ENCODE measurements around the gene KCNK3. TPM values are rescaled to one million over a fixed set of nuclear protein-coding genes. Genes with fewer than 3 reads are reported as not detected.
"Not testable (repeated sequence)": the region's sequence is repeated elsewhere in the genome, so short reads cannot be mapped to it uniquely, and the experiment has no call there.

KCNK3 gene
- total RNA-seq, 2 experiments from 2014 or later = not detected

- Histone ChIP-seq H3K4me2 (ENCODE audit: low read length) (no peak overlapping the region), H3K36me3 (ENCODE audit: insufficient read depth, low read length) (no peaks in the 10 kb centered on the region), H3K4me3 (ENCODE audit: low read depth, low read length, poor library complexity, severe bottlenecking) (no peak overlapping the region), H4K20me1 (ENCODE audit: insufficient read depth, low read length) (no peaks in the 10 kb centered on the region), H3K27ac (ENCODE audit: low read depth, low read length, poor library complexity, severe bottlenecking) (no peak overlapping the region), H3K4me1 (ENCODE audit: insufficient read depth, low read length, poor library complexity, severe bottlenecking) (peaks cover 19% of the 10 kb centered on the region), H3K9me3 (ENCODE audit: low read length) (no peaks in the 10 kb centered on the region), H3K9me2 (ENCODE audit: insufficient read depth, low read length) (no peaks in the 10 kb centered on the region), H3K79me2 (ENCODE audit: insufficient read depth, low read depth, low read length) (no peaks in the 10 kb centered on the region), H2AFZ (ENCODE audit: low read length) (no peak overlapping the region)
- ChIA-PET CTCF (ENCODE audit: unreplicated experiment) (no interaction called here), POLR2A (no interaction called here)
- no peak for TF ChIP-seq CTCF (conservative IDR thresholded peaks at IDR 0.05; ENCODE audit: low read length)
- no peak for TF ChIP-seq EZH2phosphoT487 (IDR thresholded peaks at IDR 0.05; ENCODE audit: borderline replicate concordance, low read depth, low read length)
- intact Hi-C loops (cut with micrococcal nuclease; ENCODE audit: unreplicated experiment) = no loop called here
- no TSS peak for BruUV-seq (replicated peaks)
- no peak for DNase-seq (ENCODE audit: low spot score)
Observed at GRCh38 chr2:26757873-26758789, 65.6 kb downstream of the KCNK3 start.

GRCh38 chr2:26758790-26759321 lies 66.3 kb downstream of the KCNK3 start:
- Histone ChIP-seq H3K9me2 (ENCODE audit: insufficient read depth, low read length) (no peaks in the 10 kb centered on the region), H3K4me1 (ENCODE audit: insufficient read depth, low read length, poor library complexity, severe bottlenecking) (peaks cover 15% of the 10 kb centered on the region), H2AFZ (ENCODE audit: low read length) (no peak overlapping the region), H3K4me3 (ENCODE audit: low read depth, low read length, poor library complexity, severe bottlenecking) (no peak overlapping the region), H4K20me1 (ENCODE audit: insufficient read depth, low read length) (no peaks in the 10 kb centered on the region), H3K79me2 (ENCODE audit: insufficient read depth, low read depth, low read length) (no peaks in the 10 kb centered on the region), H3K9me3 (ENCODE audit: low read length) (no peaks in the 10 kb centered on the region), H3K4me2 (ENCODE audit: low read length) (no peak overlapping the region), H3K36me3 (ENCODE audit: insufficient read depth, low read length) (no peaks in the 10 kb centered on the region), H3K27ac (ENCODE audit: low read depth, low read length, poor library complexity, severe bottlenecking) (no peak overlapping the region)
- no peak for DNase-seq (ENCODE audit: low spot score)
- CTCF ChIA-PET (ENCODE audit: unreplicated experiment) = no interaction called here
- intact Hi-C loops (cut with micrococcal nuclease; ENCODE audit: unreplicated experiment) = no loop called here
- no TSS peak for BruUV-seq (replicated peaks)
- TF ChIP-seq EZH2phosphoT487 (IDR thresholded peaks at IDR 0.05; ENCODE audit: borderline replicate concordance, low read depth, low read length) = no peak
- TF ChIP-seq CTCF (conservative IDR thresholded peaks at IDR 0.05; ENCODE audit: low read length) = no peak
- POLR2A ChIA-PET = no interaction called here

- ChIA-PET POLR2A (interaction anchor here (0.6 kb wide), 1 partner anchor 264 kb away, joined by 3 read pairs; no protein-coding TSS in a partner anchor), CTCF (ENCODE audit: unreplicated experiment) (no interaction called here)
- Histone ChIP-seq H3K4me2 (ENCODE audit: low read length) (no peak overlapping the region), H4K20me1 (ENCODE audit: insufficient read depth, low read length) (no peaks in the 10 kb centered on the region), H3K4me1 (ENCODE audit: insufficient read depth, low read length, poor library complexity, severe bottlenecking) (peaks cover 10% of the 10 kb centered on the region), H3K4me3 (ENCODE audit: low read depth, low read length, poor library complexity, severe bottlenecking) (no peak overlapping the region), H3K9me3 (ENCODE audit: low read length) (no peaks in the 10 kb centered on the region), H3K27ac (ENCODE audit: low read depth, low read length, poor library complexity, severe bottlenecking) (no peak overlapping the region), H2AFZ (ENCODE audit: low read length) (no peak overlapping the region), H3K9me2 (ENCODE audit: insufficient read depth, low read length) (no peaks in the 10 kb centered on the region), H3K36me3 (ENCODE audit: insufficient read depth, low read length) (no peaks in the 10 kb centered on the region), H3K79me2 (ENCODE audit: insufficient read depth, low read depth, low read length) (peaks cover 3% of the 10 kb centered on the region; the same call in 1 of the 2 replicates)
- no peak for DNase-seq (ENCODE audit: low spot score)
- no peak for TF ChIP-seq EZH2phosphoT487 (IDR thresholded peaks at IDR 0.05; ENCODE audit: borderline replicate concordance, low read depth, low read length)
- TF ChIP-seq CTCF (conservative IDR thresholded peaks at IDR 0.05; ENCODE audit: low read length) = no peak
- intact Hi-C loops (cut with micrococcal nuclease; ENCODE audit: unreplicated experiment) = no loop called here
- BruUV-seq (replicated peaks) = no TSS peak
Observed at GRCh38 chr2:26759845-26760244, 67.3 kb downstream of the KCNK3 start.

- DNase-seq (ENCODE audit: low spot score); H3K9me2 ChIP-seq (ENCODE audit: insufficient read depth, low read length); H3K79me2 ChIP-seq (ENCODE audit: insufficient read depth, low read depth, low read length); POLR2A ChIA-PET; H2AFZ ChIP-seq (ENCODE audit: low read length); H3K9me3 ChIP-seq (ENCODE audit: low read length); H3K36me3 ChIP-seq (ENCODE audit: insufficient read depth, low read length); H3K4me2 ChIP-seq (ENCODE audit: low read length); CTCF ChIA-PET (ENCODE audit: unreplicated experiment); H4K20me1 ChIP-seq (ENCODE audit: insufficient read depth, low read length); BruUV-seq (replicated peaks); H3K27ac ChIP-seq (ENCODE audit: low read depth, low read length, poor library complexity, severe bottlenecking); intact Hi-C loops (cut with micrococcal nuclease; ENCODE audit: unreplicated experiment); H3K4me3 ChIP-seq (ENCODE audit: low read depth, low read length, poor library complexity, severe bottlenecking): not testable (repeated sequence)
- H3K4me1 ChIP-seq (ENCODE audit: insufficient read depth, low read length, poor library complexity, severe bottlenecking) = peaks cover 11% of the 10 kb centered on the region
Observed at GRCh38 chr2:26760991-26761390, 68.5 kb downstream of the KCNK3 start.
